Measurements from ENCODE around the gene PTPRG.
A peak's percentile ranks its signal among the peaks of the same experiment; 100 is the strongest.

The PTPRG gene

DNA sequence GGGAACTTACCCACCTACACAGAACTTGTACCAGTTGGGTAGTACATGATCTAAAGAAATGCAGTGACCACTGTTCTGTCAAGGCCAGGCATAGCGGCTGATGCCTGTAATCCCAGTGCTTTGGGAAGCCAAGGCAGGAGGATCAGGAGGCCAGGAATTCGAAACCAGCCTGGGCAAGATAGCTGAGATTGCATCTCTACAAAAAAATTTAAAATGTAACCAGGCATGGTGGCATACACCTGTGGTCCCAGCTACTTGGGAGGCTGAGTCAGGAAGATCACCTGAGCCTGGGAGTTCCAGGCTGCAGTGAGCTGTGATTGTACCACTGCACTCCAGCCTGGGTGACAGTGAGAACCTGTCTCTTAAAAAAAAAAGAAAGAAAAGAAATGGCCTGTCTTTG lies 491.0 kb downstream of the PTPRG start:
- no peak overlapping the region for H3K4me3 ChIP-seq (ENCODE audit: low read depth, low read length)
- H3K27me3 ChIP-seq (replicated peaks): no peaks in the 10 kb centered on the region
- TF ChIP-seq CTCF (IDR thresholded peaks at IDR 0.05; ENCODE audit: low read depth, low read length, missing control alignments): no peak
- no peak for DNase-seq
- no peak overlapping the region for H3K27ac ChIP-seq
- H3K36me3 ChIP-seq (replicated peaks): no peaks in the 10 kb centered on the region
- in situ Hi-C loops (cut with HindIII; ENCODE audit: low pct_ligation_motif_present, low sequenced_read_pairs): no loop called here

GRCh38 chr3:62056658-62057057 lies 495.3 kb downstream of the PTPRG start:
- no peak for DNase-seq
- no peak for TF ChIP-seq CTCF (IDR thresholded peaks at IDR 0.05; ENCODE audit: low read depth, low read length, missing control alignments)
- in situ Hi-C loops (cut with HindIII; ENCODE audit: low pct_ligation_motif_present, low sequenced_read_pairs): no loop called here

GRCh38 chr3:62057339-62058047 lies 496.1 kb downstream of the PTPRG start:
- in situ Hi-C loops (cut with HindIII; ENCODE audit: low pct_ligation_motif_present, low sequenced_read_pairs): no loop called here
- H3K36me3 ChIP-seq (replicated peaks): no peaks in the 10 kb centered on the region
- no peak for TF ChIP-seq CTCF (IDR thresholded peaks at IDR 0.05; ENCODE audit: low read depth, low read length, missing control alignments)
- peak; percentile 3 for DNase-seq
- H3K27me3 ChIP-seq (replicated peaks): no peaks in the 10 kb centered on the region
- H3K4me3 ChIP-seq (ENCODE audit: low read depth, low read length): no peak overlapping the region
- no peak overlapping the region for H3K27ac ChIP-seq

More at GRCh38 chr3:62056658-62057057, 495.3 kb downstream of the PTPRG start:
- Histone ChIP-seq H3K27ac (no peak overlapping the region), H3K4me3 (ENCODE audit: low read depth, low read length) (no peak overlapping the region), H3K27me3 (replicated peaks) (no peaks in the 10 kb centered on the region), H3K36me3 (replicated peaks) (no peaks in the 10 kb centered on the region)

- DNase-seq: no peak
- Histone ChIP-seq H3K4me3 (ENCODE audit: low read depth, low read length) (no peak overlapping the region), H3K27me3 (replicated peaks) (no peaks in the 10 kb centered on the region), H3K36me3 (replicated peaks) (no peaks in the 10 kb centered on the region), H3K27ac (no peak overlapping the region)
- no peak for TF ChIP-seq CTCF (IDR thresholded peaks at IDR 0.05; ENCODE audit: low read depth, low read length, missing control alignments)
- in situ Hi-C loops (cut with HindIII; ENCODE audit: low pct_ligation_motif_present, low sequenced_read_pairs): no loop called here
Observed at GRCh38 chr3:62065985-62066693, 504.8 kb downstream of the PTPRG start.

DNA sequence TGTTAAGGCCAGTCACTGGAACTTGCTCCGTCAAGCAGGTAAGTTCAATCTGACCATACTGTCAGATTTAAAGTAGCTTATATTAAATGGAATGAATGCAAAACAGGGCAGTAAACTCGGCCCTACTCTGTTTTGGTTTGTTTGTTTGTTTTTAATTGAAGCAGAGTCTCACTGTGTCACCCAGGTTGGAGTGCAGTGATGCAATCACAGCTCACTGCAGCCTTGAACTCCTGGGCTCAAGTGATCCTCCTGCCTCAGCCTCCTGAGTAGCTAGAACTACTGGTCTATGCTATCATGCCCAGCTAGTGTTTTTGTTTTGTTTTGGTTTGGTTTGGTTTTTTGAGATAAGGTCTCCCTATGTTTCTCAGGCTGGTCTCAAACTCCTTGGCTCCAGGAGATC lies 507.0 kb downstream of the PTPRG start:
- TF ChIP-seq CTCF (IDR thresholded peaks at IDR 0.05; ENCODE audit: low read depth, low read length, missing control alignments): no peak
- Histone ChIP-seq H3K36me3 (replicated peaks) (no peaks in the 10 kb centered on the region), H3K27me3 (replicated peaks) (no peaks in the 10 kb centered on the region), H3K27ac (no peak overlapping the region), H3K4me3 (ENCODE audit: low read depth, low read length) (no peak overlapping the region)
- in situ Hi-C loops (cut with HindIII; ENCODE audit: low pct_ligation_motif_present, low sequenced_read_pairs): no loop called here
- DNase-seq: no peak

Data from brain microvascular endothelial cell (primary cell).